ENCODE measurements around the gene KIF26A.

- no peak for TF ChIP-seq CTCF (IDR thresholded peaks at IDR 0.05; ENCODE audit: poor library complexity, severe bottlenecking)
- TF ChIP-seq POLR2AphosphoS5 (IDR thresholded peaks at IDR 0.05) = no peak
- no peak for TF ChIP-seq RAD21 (conservative IDR thresholded peaks at IDR 0.05)
- TF ChIP-seq EP300 (conservative IDR thresholded peaks at IDR 0.05; ENCODE audit: poor library complexity, severe bottlenecking) = no peak
- no peak for TF ChIP-seq EZH2 (IDR thresholded peaks at IDR 0.05; ENCODE audit: borderline replicate concordance, insufficient read depth, low read length, poor library complexity, severe bottlenecking)
- no peak for TF ChIP-seq MXI1 (conservative IDR thresholded peaks at IDR 0.05; ENCODE audit: poor library complexity, severe bottlenecking)
- TF ChIP-seq REST (IDR thresholded peaks at IDR 0.05; ENCODE audit: borderline replicate concordance) = no peak
These were observed 25.2 kb downstream of the KIF26A start for GRCh38 chr14:104163541-104163940.
